MCF 10A (cell line): Measurements from ENCODE around the gene SDK2. TPM values are rescaled to one million over a fixed set of nuclear protein-coding genes. Genes with fewer than 3 reads are reported as not detected.

Experiments
- BruUV-seq: library from RNA; stranded (reverse); fragments of 400-500 nt; replicated peaks from 2 replicates; lab custom pipeline; 2021; lab: Mats Ljungman, UMichigan
- CTCF ChIA-PET: fragments of 300-600 bp; sonication (Branson Sonifier 250); formaldehyde crosslinking; extraction: SDS; loops from one replicate; lab custom pipeline; 2021; ENCODE audit warnings: antibody characterized with exemption, inconsistent platforms; lab: Yijun Ruan, JAX
- POLR2A ChIA-PET: fragments of 300-600, 350-650 bp; sonication (Branson Sonifier 250); formaldehyde crosslinking; extraction: SDS; loops from one replicate; lab custom pipeline; 2020; ENCODE audit warnings: antibody characterized with exemption, inconsistent platforms; lab: Yijun Ruan, JAX
- DNase-seq: peaks from one replicate; pipeline ENCODE4 v3.0.0-alpha.2; 2018; ENCODE audit not compliant: unreplicated experiment
- H3K27ac Mint-ChIP-seq: one replicate; pipeline ENCODE4 v1.8.0; 2022; ENCODE audit warnings: mild to moderate bottlenecking, low read depth, mixed read lengths; ENCODE audit not compliant: unreplicated experiment
- H3K27me3 Mint-ChIP-seq: one replicate; pipeline ENCODE4 v1.8.0; 2022; ENCODE audit warnings: mixed read lengths; ENCODE audit not compliant: insufficient read depth, unreplicated experiment
- H3K36me3 Mint-ChIP-seq: one replicate; pipeline ENCODE4 v1.8.0; 2022; ENCODE audit warnings: mild to moderate bottlenecking, moderate library complexity, mixed read lengths; ENCODE audit not compliant: insufficient read depth, unreplicated experiment
- H3K4me1 Mint-ChIP-seq: one replicate; pipeline ENCODE4 v1.8.0; 2022; ENCODE audit warnings: mixed read lengths; ENCODE audit not compliant: insufficient read depth, unreplicated experiment
- H3K4me3 Mint-ChIP-seq: one replicate; pipeline ENCODE4 v1.8.0; 2022; ENCODE audit warnings: mild to moderate bottlenecking, moderate library complexity, mixed read lengths; ENCODE audit not compliant: unreplicated experiment
- H3K9me3 Mint-ChIP-seq: one replicate; pipeline ENCODE4 v1.8.0; 2022; ENCODE audit warnings: mixed read lengths; ENCODE audit not compliant: unreplicated experiment
- intact Hi-C: fragments of 100-400 bp; cut with micrococcal nuclease; formaldehyde crosslinking; loops from 2 replicates; pipeline ENCODE4 v1.14.1; 2022
- total RNA-seq: library from RNA; stranded (reverse); gene quantifications from 2 replicates; pipeline ENCODE4 v1.2.3, GENCODE V29; 2022
- TF ChIP-seq, protein P1 (sequence below): fragments of 200-600 bp; IDR thresholded peaks from one replicate; pipeline ENCODE4 v1.8.0; 2022; ENCODE audit warnings: antibody characterized with exemption, mild to moderate bottlenecking; ENCODE audit not compliant: unreplicated experiment

Gene SDK2
- total RNA-seq, 1 experiment from 2014 or later: not detected

DNA sequence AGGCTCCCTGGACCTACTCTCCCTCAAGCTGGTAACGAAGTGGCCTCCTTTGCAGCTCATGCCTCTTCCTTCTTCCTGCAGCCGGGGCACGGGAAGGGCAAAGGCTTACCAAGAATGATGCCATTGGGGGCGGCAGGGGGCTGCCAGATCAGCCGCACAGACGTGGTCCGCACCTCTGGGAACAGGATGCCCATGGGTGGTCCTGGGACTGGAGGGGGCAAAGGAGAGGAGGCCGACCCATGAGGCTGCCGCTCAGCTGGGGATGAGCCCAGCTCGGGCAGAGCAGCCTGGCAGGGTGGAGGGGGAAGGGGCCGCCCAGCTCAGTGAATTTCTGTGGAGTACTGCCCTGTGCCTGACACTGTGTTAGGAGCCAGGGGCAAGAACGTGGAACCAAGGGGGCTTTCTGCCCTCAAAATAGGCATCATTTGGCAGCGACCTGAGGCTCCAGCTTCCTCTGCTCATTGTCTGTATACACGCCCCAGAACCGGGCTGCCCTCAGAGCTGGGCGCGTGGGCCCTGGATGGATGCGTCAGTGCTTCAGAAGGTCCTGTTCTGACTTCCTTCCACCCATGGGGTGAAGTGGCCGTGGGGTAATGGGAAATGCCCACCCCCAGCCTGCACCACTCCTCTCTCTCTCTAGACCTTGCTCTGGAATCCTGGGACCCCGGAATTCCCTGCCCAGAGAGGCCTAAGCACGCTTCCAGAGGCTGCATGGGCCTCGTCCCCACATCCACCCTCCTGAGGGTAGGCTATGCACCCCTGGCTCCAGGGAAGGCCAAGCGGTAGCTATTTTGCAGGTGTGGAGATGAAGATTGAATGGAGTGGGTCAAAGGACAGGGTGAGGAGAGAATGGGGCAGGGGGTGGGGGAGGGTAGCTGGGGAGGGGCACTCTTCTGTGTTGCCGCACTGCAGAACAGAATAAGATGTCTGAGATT lies 252.6 kb downstream of the SDK2 start:
- POLR2A ChIA-PET: no interaction called here
- Mint-ChIP-seq H3K36me3 (no peaks in the 10 kb centered on the region), H3K4me3 (no peak overlapping the region), H3K27ac (no peak overlapping the region), H3K9me3 (no peaks in the 10 kb centered on the region), H3K27me3 (peaks cover 25% of the 10 kb centered on the region), H3K4me1 (no peaks in the 10 kb centered on the region)
- CTCF ChIA-PET: interaction anchor here (0.8 kb wide), 1 partner anchor 22 kb away, joined by 3 read pairs; no protein-coding TSS in a partner anchor
- intact Hi-C loops: no loop called here
- TF ChIP-seq, protein P1, sequence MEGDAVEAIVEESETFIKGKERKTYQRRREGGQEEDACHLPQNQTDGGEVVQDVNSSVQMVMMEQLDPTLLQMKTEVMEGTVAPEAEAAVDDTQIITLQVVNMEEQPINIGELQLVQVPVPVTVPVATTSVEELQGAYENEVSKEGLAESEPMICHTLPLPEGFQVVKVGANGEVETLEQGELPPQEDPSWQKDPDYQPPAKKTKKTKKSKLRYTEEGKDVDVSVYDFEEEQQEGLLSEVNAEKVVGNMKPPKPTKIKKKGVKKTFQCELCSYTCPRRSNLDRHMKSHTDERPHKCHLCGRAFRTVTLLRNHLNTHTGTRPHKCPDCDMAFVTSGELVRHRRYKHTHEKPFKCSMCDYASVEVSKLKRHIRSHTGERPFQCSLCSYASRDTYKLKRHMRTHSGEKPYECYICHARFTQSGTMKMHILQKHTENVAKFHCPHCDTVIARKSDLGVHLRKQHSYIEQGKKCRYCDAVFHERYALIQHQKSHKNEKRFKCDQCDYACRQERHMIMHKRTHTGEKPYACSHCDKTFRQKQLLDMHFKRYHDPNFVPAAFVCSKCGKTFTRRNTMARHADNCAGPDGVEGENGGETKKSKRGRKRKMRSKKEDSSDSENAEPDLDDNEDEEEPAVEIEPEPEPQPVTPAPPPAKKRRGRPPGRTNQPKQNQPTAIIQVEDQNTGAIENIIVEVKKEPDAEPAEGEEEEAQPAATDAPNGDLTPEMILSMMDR: no peak
- BruUV-seq: no TSS peak
- DNase-seq: no peak

DNA sequence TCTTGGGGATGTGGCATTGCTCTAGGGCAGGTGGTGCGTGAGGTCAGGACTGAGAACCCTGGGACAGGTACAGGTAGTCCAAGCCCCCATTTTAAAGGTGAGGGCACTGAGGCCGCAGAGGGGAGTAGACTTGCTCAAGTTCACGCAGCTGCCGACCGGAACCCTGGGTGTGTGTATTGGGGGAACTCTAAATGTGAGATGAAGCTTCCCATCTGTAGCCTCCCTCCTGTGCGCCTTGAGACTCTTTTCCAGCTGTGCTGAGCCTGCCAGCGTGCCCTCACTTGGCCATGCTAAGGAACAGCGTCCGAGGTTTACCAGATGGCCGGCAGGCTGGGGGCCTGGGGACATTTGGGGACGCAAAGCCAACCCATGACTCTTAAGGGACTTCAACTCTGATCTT lies 253.4 kb downstream of the SDK2 start:
- H3K4me1 Mint-ChIP-seq: no peaks in the 10 kb centered on the region
- TF ChIP-seq, protein P1: no peak
- no peaks in the 10 kb centered on the region for H3K36me3 Mint-ChIP-seq
- no peaks in the 10 kb centered on the region for H3K9me3 Mint-ChIP-seq
- BruUV-seq: no TSS peak
- H3K27ac Mint-ChIP-seq: no peak overlapping the region
- DNase-seq: no peak
- ChIA-PET POLR2A (interaction anchor here (0.7 kb wide), 1 partner anchor 226 kb away, joined by 3 read pairs; the partner anchor contains the start of gene SSTR2), CTCF (no interaction called here)
- H3K4me3 Mint-ChIP-seq: no peak overlapping the region
- peaks cover 25% of the 10 kb centered on the region for H3K27me3 Mint-ChIP-seq
- intact Hi-C loops: no loop called here

GRCh38 chr17:73390221-73390620 lies 254.0 kb downstream of the SDK2 start:
- Mint-ChIP-seq H3K27ac (no peak overlapping the region), H3K4me1 (no peaks in the 10 kb centered on the region), H3K9me3 (no peaks in the 10 kb centered on the region), H3K36me3 (no peaks in the 10 kb centered on the region), H3K4me3 (no peak overlapping the region), H3K27me3 (peaks cover 28% of the 10 kb centered on the region)
- CTCF ChIA-PET: interaction anchor here (1.0 kb wide), 1 partner anchor 135 kb away, joined by 3 read pairs; no protein-coding TSS in a partner anchor
- DNase-seq: no peak
- TF ChIP-seq, protein P1: no peak
- POLR2A ChIA-PET: interaction anchor here (0.6 to 0.7 kb wide), 2 partner anchors 226 to 703 kb away, joined by 3 read pairs; partner anchors contain the start of gene SSTR2
- no TSS peak for BruUV-seq
- intact Hi-C loops: no loop called here

DNA sequence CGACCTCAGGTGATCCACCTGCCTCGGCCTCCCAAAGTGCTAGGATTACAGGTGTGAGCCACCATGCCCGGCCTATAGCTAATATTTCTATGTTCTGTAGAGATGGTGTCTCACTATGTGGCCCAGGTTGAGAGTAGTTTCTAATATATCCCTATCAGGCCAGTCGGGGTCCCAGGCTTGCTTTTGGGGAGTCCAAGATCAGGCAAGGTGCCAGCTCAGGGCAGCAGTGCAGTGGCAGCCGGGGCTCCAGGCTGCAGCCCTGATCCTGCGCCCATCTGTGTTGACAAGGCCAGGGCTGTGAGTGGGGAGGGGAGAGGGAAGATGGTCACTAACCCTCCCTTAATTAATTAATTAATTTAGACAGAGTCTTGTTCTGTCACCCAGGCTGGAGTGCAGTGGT lies 254.8 kb downstream of the SDK2 start:
- no peak overlapping the region for H3K27ac Mint-ChIP-seq
- H3K36me3 Mint-ChIP-seq: no peaks in the 10 kb centered on the region
- peaks cover 36% of the 10 kb centered on the region for H3K27me3 Mint-ChIP-seq
- intact Hi-C loops: no loop called here
- no peak overlapping the region for H3K4me3 Mint-ChIP-seq
- CTCF ChIA-PET: interaction anchor here (1.0 kb wide), 1 partner anchor 134 kb away, joined by 3 read pairs; no protein-coding TSS in a partner anchor
- DNase-seq: no peak
- TF ChIP-seq, protein P1: no peak
- no peaks in the 10 kb centered on the region for H3K4me1 Mint-ChIP-seq
- BruUV-seq: no TSS peak
- no peaks in the 10 kb centered on the region for H3K9me3 Mint-ChIP-seq
- POLR2A ChIA-PET: interaction anchor here (0.6 kb wide), 1 partner anchor 703 kb away, joined by 3 read pairs; no protein-coding TSS in a partner anchor
